Vein endothelial cell (primary cell): ENCODE data around the gene OVOL1. TPM values are rescaled to one million over a fixed set of nuclear protein-coding genes. Genes with fewer than 3 reads are reported as not detected.

Experiments
- total RNA-seq: library from RNA; depleted of rRNA; stranded (reverse); fragments of >200 nt; gene quantifications from 2 replicates; pipeline ENCODE4 v1.2.3, GENCODE V29; 2012

Gene OVOL1
- total RNA-seq = not detected in 2 replicates

DNA sequence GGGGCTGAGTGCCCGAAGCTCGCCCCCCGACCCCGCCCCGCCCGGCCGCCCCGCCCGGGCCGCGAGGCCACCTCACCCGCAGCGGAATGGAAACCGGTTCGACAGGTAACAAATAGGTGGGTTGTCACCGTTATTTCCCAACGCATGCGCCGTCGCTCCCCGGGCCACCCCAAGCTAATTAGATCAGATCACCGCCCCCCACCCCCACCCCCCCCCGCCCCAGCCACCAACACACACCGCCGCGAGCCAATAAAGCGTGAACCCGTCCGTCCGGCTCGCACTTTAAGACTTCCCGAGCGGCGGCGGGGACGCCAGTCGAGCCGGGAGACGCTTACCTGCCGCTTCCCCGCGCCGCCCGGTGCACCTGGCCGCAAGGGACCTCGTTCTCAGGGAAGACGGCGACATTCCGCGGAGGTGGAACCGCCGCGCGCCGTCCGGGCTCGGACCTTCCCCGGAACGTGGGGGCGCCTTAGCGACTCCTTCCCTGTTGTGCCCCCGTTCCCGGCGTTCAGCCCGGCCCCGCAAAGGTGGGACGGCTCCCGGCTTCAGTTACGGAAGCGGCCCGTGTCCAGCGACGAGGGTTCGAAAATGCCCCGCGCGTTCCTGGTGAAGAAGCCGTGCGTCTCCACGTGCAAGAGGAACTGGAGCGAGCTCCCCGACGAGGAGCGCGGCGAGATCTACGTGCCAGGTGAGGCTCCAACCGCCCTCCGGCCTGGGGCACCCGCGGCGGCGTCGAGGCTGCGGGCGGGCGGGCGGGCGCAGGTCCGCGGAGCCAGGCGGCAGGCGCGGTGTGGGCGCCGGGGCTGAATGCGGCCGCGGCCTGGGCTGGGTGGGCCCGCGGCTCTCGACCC, at the start of gene OVOL1:
Gene OVOL1, plus strand, starts transcription at position 278 of the 851 bp plus-strand sequence. Its CDS starts 311 bp downstream, at position 589.

DNA sequence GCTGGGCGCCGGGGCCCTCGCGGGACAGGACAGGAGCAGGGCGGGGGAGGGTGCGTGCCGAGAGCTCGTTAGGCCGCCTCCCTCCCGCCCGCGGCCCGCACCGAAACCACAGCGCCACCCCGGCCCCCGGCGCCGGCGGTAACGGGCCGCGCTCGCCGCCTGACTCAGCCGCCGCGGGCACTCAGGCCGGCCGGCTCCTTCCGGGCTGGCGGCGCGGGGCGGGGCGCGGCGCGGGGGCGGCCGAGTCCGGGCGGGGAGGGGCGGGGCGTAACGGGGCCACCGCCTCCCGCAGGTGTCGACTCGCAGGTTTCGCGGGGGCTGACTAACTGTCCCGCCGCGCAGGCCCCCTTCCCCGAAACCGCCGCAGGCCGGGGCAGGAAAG, 6.1 kb upstream of the OVOL1 start, which contains the start of gene AP5B1:
Gene AP5B1, minus strand, starts transcription at position 207 of the 382 bp plus-strand sequence. CDS start 385 bp downstream, outside the sequence.

DNA sequence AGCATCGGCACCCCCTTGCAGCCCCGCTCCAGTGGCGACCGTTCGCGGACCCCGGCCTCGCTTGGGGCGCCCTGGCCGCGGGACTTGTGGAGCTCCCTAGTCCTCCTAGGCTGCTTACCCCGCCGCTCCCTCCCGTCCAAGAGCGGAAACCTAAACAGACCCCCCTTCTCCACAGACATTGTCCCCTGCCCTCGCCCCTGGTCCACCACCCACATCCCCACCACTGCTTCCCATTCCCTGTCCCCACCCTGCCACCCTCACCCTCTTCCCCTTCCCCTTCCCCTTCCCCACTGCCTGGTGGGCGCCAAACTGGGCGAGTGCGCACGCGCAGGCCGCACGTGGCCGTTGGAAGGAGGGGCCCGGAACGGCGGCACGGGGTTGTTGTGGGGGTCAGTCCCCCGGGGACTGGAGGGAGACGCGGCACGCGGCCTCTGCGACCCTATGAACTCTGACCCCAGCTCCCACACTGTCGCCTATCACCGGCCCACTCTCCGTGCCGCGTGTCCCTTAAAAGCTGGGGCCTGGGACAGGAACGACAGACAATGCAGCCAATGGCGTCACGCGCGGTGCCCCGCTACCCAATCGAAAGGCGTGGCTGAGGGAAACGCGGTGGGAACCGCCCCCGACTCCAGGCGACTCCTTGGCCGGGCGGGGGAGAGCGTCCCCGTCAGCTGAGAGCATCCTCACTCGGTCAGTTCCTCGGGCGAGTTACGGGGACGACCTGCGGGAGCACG, 46.6 kb downstream of the OVOL1 start, which contains the start of gene SNX32:
Gene SNX32, plus strand, starts transcription at position 667 of the 734 bp plus-strand sequence. CDS start 103 bp downstream, outside the sequence.

Other genes starting within 250 kb of the OVOL1 start
- 26.8 and 52.9 TPM in 2 replicates for gene LTBP3, start 228.7 kb upstream of the OVOL1 start, total RNA-seq
- 52.6 and 56.4 TPM in 2 replicates for gene ZNRD2, start 216.6 kb upstream of the OVOL1 start, total RNA-seq
- 29.3 and 59.4 TPM in 2 replicates for gene FAM89B, start 214.5 kb upstream of the OVOL1 start, total RNA-seq
- 13.4 and 14.4 TPM in 2 replicates for gene EHBP1L1, start 211.0 kb upstream of the OVOL1 start, total RNA-seq
- gene KCNK7, start 191.3 kb upstream of the OVOL1 start, total RNA-seq = under 0.01 and 0.29 TPM in 2 replicates
- 117 and 122 TPM in 2 replicates for gene MAP3K11, start 172.8 kb upstream of the OVOL1 start, total RNA-seq
- 41.9 and 48.7 TPM in 2 replicates for gene PCNX3, start 171.3 kb upstream of the OVOL1 start, total RNA-seq
- 58.8 and 68.6 TPM in 2 replicates for gene SIPA1, start 149.0 kb upstream of the OVOL1 start, total RNA-seq
- 55.5 and 63.4 TPM in 2 replicates for gene RELA, start 124.1 kb upstream of the OVOL1 start, total RNA-seq
- 38.9 and 44.5 TPM in 2 replicates for gene KAT5, start 74.8 kb upstream of the OVOL1 start, total RNA-seq
- gene RNASEH2C, start 66.3 kb upstream of the OVOL1 start, total RNA-seq = 49.0 and 57.3 TPM in 2 replicates
- gene AP5B1, start 6.1 kb upstream of the OVOL1 start, total RNA-seq = 20.6 and 21.9 TPM in 2 replicates
- 0.10 and 1.6 TPM in 2 replicates for gene SNX32, start 46.9 kb downstream of the OVOL1 start, total RNA-seq
- 1,256 and 1,560 TPM in 2 replicates for gene CFL1, start 71.1 kb downstream of the OVOL1 start, total RNA-seq
- 53.7 and 62.4 TPM in 2 replicates for gene MUS81, start 73.4 kb downstream of the OVOL1 start, total RNA-seq
- gene EFEMP2, start 85.7 kb downstream of the OVOL1 start, total RNA-seq = 22.2 and 40.2 TPM in 2 replicates
- gene CTSW, start 92.8 kb downstream of the OVOL1 start, total RNA-seq = 0.33 TPM in 1 of 2 replicates, not detected in the other
- gene FIBP, start 101.4 kb downstream of the OVOL1 start, total RNA-seq = 136 and 187 TPM in 2 replicates
- gene CCDC85B, start 103.6 kb downstream of the OVOL1 start, total RNA-seq = 75.8 and 112 TPM in 2 replicates
- gene FOSL1, start 113.3 kb downstream of the OVOL1 start, total RNA-seq = 32.1 and 39.5 TPM in 2 replicates
- gene C11orf68, start 132.0 kb downstream of the OVOL1 start, total RNA-seq = 24.7 and 28.1 TPM in 2 replicates
- 108 and 111 TPM in 2 replicates for gene DRAP1, start 132.4 kb downstream of the OVOL1 start, total RNA-seq
- not detected in 2 replicates for gene TSGA10IP, start 158.4 kb downstream of the OVOL1 start, total RNA-seq
- 29.2 and 33.6 TPM in 2 replicates for gene SART1, start 174.7 kb downstream of the OVOL1 start, total RNA-seq
- gene EIF1AD, start 215.1 kb downstream of the OVOL1 start, total RNA-seq = 36.3 and 36.4 TPM in 2 replicates
- 29.4 and 35.5 TPM in 2 replicates for gene BANF1, start 215.4 kb downstream of the OVOL1 start, total RNA-seq
- gene CST6, start 224.9 kb downstream of the OVOL1 start, total RNA-seq = not detected in 2 replicates
- 0.10 and 0.33 TPM in 2 replicates for gene CATSPER1, start 239.4 kb downstream of the OVOL1 start, total RNA-seq